WTC11 (cell line): ENCODE measurements around the gene DNM3.

Experiments
- CREB1 ChIP-seq: sonication (generic); formaldehyde crosslinking; IDR thresholded peaks from 2 replicates; pipeline ENCODE4 v1.8.0; 2023; ENCODE audit warnings: mild to moderate bottlenecking, missing genetic modification reagents
- CTCF ChIP-seq: fragments of 200-600 bp; IDR thresholded peaks from 2 replicates; pipeline ENCODE4 v1.8.0; 2022; ENCODE audit warnings: antibody characterized with exemption
- GRHL2 ChIP-seq: fragments of 250-450 bp; sonication (Bioruptor Pico); IDR thresholded peaks from 2 replicates; pipeline ENCODE4 v1.8.0; 2022; ENCODE audit warnings: mild to moderate bottlenecking, moderate library complexity; ENCODE audit not compliant: insufficient replicate concordance, severe bottlenecking
- IRF1 ChIP-seq: sonication (generic); formaldehyde crosslinking; IDR thresholded peaks from 2 replicates; pipeline ENCODE4 v1.8.0; 2023; ENCODE audit warnings: missing genetic modification reagents
- MAX ChIP-seq: sonication (generic); formaldehyde crosslinking; IDR thresholded peaks from 2 replicates; pipeline ENCODE4 v1.8.0; 2022; ENCODE audit warnings: mild to moderate bottlenecking, missing genetic modification reagents
- MYBL2 ChIP-seq: sonication (generic); formaldehyde crosslinking; IDR thresholded peaks from 2 replicates; pipeline ENCODE4 v1.8.1; 2023; ENCODE audit warnings: mild to moderate bottlenecking, moderate library complexity, missing genetic modification reagents
- NFYB ChIP-seq: sonication (generic); formaldehyde crosslinking; conservative IDR thresholded peaks from 2 replicates; pipeline ENCODE4 v1.8.0; 2022; ENCODE audit warnings: low read depth, missing genetic modification reagents
- NR2C2 ChIP-seq: sonication (generic); formaldehyde crosslinking; IDR thresholded peaks from 2 replicates; pipeline ENCODE4 v1.8.0; 2022; ENCODE audit warnings: mild to moderate bottlenecking, missing genetic modification reagents
- TEAD4 ChIP-seq: sonication (generic); formaldehyde crosslinking; IDR thresholded peaks from 2 replicates; pipeline ENCODE4 v1.8.0; 2022; ENCODE audit warnings: mild to moderate bottlenecking, missing genetic modification reagents

- TF ChIP-seq CTCF (no peak), CREB1 (CRISPR knock-in tag) (no peak), NR2C2 (no peak), GRHL2 (CRISPR knock-in tag) (no peak), MYBL2 (CRISPR knock-in tag) (no peak), TEAD4 (CRISPR knock-in tag) (no peak), MAX (no peak), IRF1 (CRISPR knock-in tag) (no peak), NFYB (CRISPR knock-in tag) (no peak)
Measured at GRCh38 chr1:172068334-172068733, 227.0 kb downstream of the DNM3 start.
